SK-N-SH treated with all-trans-retinoic acid at 6 μM for 48 hours (cell line): ENCODE results near the gene PPFIA1.

ENCODE experiments used
- ATAC-seq: fragments of 200-7000 bp; cut with Tn5 transposase; 3 replicates; pipeline ENCODE4 v1.9.1; 2020; ENCODE audit warnings: mild to moderate bottlenecking, moderate library complexity
- ARNTL ChIP-seq: fragments of 450-650 bp; formaldehyde crosslinking; IDR thresholded peaks from 2 replicates; pipeline ENCODE4 v1.5.0; 2020; ENCODE audit warnings: low read depth, mild to moderate bottlenecking, moderate library complexity, borderline replicate concordance
- BACH2 ChIP-seq: fragments of 250-450 bp; sonication (Bioruptor Pico); IDR thresholded peaks from 2 replicates; pipeline ENCODE4 v1.9.0; 2021; ENCODE audit warnings: mild to moderate bottlenecking, borderline replicate concordance
- CSDC2 ChIP-seq: fragments of 250-450 bp; sonication (Bioruptor Pico); IDR thresholded peaks from 2 replicates; pipeline ENCODE4 v1.5.0; 2020; ENCODE audit warnings: mild to moderate bottlenecking, moderate library complexity
- ESRRG ChIP-seq: fragments of 250-450 bp; sonication (Bioruptor Pico); IDR thresholded peaks from 2 replicates; pipeline ENCODE4 v1.6.1; 2021; ENCODE audit warnings: mild to moderate bottlenecking
- ISL1 ChIP-seq: fragments of 250-450 bp; sonication (Bioruptor Pico); IDR thresholded peaks from 2 replicates; pipeline ENCODE4 v2.1.2; 2022; ENCODE audit warnings: mild to moderate bottlenecking, moderate library complexity
- PATZ1 ChIP-seq: fragments of 250-450 bp; sonication (Bioruptor Pico); IDR thresholded peaks from 2 replicates; pipeline ENCODE4 v1.8.0; 2020; ENCODE audit warnings: mild to moderate bottlenecking, moderate library complexity, borderline replicate concordance
- PPARA ChIP-seq: fragments of 250-450 bp; sonication (Bioruptor Pico); IDR thresholded peaks from 2 replicates; pipeline ENCODE4 v1.5.0; 2020; ENCODE audit warnings: mild to moderate bottlenecking, borderline replicate concordance
- RARB ChIP-seq: fragments of 250-450 bp; sonication (Bioruptor Pico); IDR thresholded peaks from 2 replicates; pipeline ENCODE4 v1.8.0; 2021; ENCODE audit warnings: mild to moderate bottlenecking, moderate library complexity
- SNAI2 ChIP-seq: fragments of 250-450 bp; sonication (Bioruptor Pico); IDR thresholded peaks from 2 replicates; pipeline ENCODE4 v1.5.0; 2020; ENCODE audit warnings: mild to moderate bottlenecking, moderate library complexity
- TCF4 ChIP-seq: fragments of 250-450 bp; sonication (Bioruptor Pico); IDR thresholded peaks from 2 replicates; pipeline ENCODE4 v1.8.0; 2021; ENCODE audit warnings: mild to moderate bottlenecking, moderate library complexity, borderline replicate concordance
- TOX ChIP-seq: fragments of 250-450 bp; sonication (Bioruptor Pico); IDR thresholded peaks from 2 replicates; pipeline ENCODE4 v1.8.0; 2021; ENCODE audit warnings: mild to moderate bottlenecking, moderate library complexity, borderline replicate concordance
- ZC3H10 ChIP-seq: fragments of 250-450 bp; sonication (Bioruptor Pico); IDR thresholded peaks from 2 replicates; pipeline ENCODE4 v1.5.1; 2021; ENCODE audit warnings: mild to moderate bottlenecking, moderate library complexity
- ZFP30 ChIP-seq: fragments of 450-650 bp; formaldehyde crosslinking; IDR thresholded peaks from 2 replicates; pipeline ENCODE4 v1.5.0; 2022; ENCODE audit warnings: mild to moderate bottlenecking, moderate library complexity
- ZNF70 ChIP-seq: fragments of 450-650 bp; formaldehyde crosslinking; IDR thresholded peaks from 2 replicates; pipeline ENCODE4 v1.5.0; 2020; ENCODE audit warnings: mild to moderate bottlenecking, moderate library complexity
- TF ChIP-seq, protein P1 (sequence below): fragments of 250-450 bp; sonication (Bioruptor Pico); IDR thresholded peaks from 2 replicates; pipeline ENCODE4 v1.5.1; 2020; ENCODE audit warnings: low read depth, mild to moderate bottlenecking, moderate library complexity
- TF ChIP-seq, protein P2 (sequence below): fragments of 250-450 bp; sonication (Bioruptor Pico); IDR thresholded peaks from 2 replicates; pipeline ENCODE4 v1.8.0; 2021; ENCODE audit warnings: low read depth, mild to moderate bottlenecking, moderate library complexity, borderline replicate concordance
- TF ChIP-seq, protein P3 (sequence below): fragments of 250-450 bp; sonication (Bioruptor Pico); IDR thresholded peaks from 2 replicates; pipeline ENCODE4 v1.5.0; 2020; ENCODE audit warnings: mild to moderate bottlenecking, moderate library complexity

Gene PPFIA1

DNA sequence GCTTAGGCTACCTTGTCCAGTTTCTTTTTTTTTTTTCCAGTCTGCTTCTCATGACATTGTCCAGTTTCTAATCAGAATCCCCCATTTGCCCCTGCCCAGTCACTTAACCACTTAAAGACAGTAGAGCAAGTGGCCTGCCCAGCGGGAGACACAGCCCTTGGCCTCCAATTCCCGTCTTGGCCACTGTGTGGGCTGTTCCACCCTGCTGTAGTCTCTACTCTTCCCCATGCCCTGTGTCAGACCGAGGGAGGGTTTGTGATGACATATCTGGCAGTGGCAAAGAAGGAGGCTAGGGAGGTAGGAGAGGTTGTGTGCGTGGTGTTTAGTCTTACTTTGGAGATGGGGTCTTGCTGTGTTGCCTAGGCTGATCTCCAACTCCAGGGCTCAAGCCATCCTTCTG is 11.5 kb downstream of the PPFIA1 start:
- ATAC-seq = no peak
- TF ChIP-seq ESRRG (CRISPR knock-in tag) (no peak), ZNF70 (CRISPR knock-in tag) (no peak), ISL1 (CRISPR knock-in tag) (no peak), PPARA (no peak), PATZ1 (no peak), ARNTL (CRISPR knock-in tag) (no peak), BACH2 (no peak), TCF4 (CRISPR knock-in tag) (no peak)

GRCh38 chr11:70288721-70289120 is 18.2 kb downstream of the PPFIA1 start:
- TF ChIP-seq ISL1 (CRISPR knock-in tag) = no peak
- ATAC-seq = no peak

GRCh38 chr11:70289582-70289981 is 19.1 kb downstream of the PPFIA1 start:
- ATAC-seq = no peak
- TF ChIP-seq, protein P1, sequence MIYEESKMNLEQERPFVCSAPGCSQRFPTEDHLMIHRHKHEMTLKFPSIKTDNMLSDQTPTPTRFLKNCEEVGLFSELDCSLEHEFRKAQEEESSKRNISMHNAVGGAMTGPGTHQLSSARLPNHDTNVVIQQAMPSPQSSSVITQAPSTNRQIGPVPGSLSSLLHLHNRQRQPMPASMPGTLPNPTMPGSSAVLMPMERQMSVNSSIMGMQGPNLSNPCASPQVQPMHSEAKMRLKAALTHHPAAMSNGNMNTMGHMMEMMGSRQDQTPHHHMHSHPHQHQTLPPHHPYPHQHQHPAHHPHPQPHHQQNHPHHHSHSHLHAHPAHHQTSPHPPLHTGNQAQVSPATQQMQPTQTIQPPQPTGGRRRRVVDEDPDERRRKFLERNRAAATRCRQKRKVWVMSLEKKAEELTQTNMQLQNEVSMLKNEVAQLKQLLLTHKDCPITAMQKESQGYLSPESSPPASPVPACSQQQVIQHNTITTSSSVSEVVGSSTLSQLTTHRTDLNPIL (CRISPR knock-in tag) = no peak
- TF ChIP-seq CSDC2 (no peak), ARNTL (CRISPR knock-in tag) (no peak), PATZ1 (no peak), TOX (CRISPR knock-in tag) (no peak), SNAI2 (CRISPR knock-in tag) (no peak), ZFP30 (no peak)
- TF ChIP-seq, protein P2, sequence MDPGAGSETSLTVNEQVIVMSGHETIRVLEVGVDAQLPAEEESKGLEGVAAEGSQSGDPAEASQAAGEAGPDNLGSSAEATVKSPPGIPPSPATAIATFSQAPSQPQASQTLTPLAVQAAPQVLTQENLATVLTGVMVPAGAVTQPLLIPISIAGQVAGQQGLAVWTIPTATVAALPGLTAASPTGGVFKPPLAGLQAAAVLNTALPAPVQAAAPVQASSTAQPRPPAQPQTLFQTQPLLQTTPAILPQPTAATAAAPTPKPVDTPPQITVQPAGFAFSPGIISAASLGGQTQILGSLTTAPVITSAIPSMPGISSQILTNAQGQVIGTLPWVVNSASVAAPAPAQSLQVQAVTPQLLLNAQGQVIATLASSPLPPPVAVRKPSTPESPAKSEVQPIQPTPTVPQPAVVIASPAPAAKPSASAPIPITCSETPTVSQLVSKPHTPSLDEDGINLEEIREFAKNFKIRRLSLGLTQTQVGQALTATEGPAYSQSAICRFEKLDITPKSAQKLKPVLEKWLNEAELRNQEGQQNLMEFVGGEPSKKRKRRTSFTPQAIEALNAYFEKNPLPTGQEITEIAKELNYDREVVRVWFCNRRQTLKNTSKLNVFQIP (CRISPR knock-in tag) = no peak
- TF ChIP-seq, protein P3, sequence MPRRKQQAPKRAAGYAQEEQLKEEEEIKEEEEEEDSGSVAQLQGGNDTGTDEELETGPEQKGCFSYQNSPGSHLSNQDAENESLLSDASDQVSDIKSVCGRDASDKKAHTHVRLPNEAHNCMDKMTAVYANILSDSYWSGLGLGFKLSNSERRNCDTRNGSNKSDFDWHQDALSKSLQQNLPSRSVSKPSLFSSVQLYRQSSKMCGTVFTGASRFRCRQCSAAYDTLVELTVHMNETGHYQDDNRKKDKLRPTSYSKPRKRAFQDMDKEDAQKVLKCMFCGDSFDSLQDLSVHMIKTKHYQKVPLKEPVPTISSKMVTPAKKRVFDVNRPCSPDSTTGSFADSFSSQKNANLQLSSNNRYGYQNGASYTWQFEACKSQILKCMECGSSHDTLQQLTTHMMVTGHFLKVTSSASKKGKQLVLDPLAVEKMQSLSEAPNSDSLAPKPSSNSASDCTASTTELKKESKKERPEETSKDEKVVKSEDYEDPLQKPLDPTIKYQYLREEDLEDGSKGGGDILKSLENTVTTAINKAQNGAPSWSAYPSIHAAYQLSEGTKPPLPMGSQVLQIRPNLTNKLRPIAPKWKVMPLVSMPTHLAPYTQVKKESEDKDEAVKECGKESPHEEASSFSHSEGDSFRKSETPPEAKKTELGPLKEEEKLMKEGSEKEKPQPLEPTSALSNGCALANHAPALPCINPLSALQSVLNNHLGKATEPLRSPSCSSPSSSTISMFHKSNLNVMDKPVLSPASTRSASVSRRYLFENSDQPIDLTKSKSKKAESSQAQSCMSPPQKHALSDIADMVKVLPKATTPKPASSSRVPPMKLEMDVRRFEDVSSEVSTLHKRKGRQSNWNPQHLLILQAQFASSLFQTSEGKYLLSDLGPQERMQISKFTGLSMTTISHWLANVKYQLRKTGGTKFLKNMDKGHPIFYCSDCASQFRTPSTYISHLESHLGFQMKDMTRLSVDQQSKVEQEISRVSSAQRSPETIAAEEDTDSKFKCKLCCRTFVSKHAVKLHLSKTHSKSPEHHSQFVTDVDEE = no peak

DNA sequence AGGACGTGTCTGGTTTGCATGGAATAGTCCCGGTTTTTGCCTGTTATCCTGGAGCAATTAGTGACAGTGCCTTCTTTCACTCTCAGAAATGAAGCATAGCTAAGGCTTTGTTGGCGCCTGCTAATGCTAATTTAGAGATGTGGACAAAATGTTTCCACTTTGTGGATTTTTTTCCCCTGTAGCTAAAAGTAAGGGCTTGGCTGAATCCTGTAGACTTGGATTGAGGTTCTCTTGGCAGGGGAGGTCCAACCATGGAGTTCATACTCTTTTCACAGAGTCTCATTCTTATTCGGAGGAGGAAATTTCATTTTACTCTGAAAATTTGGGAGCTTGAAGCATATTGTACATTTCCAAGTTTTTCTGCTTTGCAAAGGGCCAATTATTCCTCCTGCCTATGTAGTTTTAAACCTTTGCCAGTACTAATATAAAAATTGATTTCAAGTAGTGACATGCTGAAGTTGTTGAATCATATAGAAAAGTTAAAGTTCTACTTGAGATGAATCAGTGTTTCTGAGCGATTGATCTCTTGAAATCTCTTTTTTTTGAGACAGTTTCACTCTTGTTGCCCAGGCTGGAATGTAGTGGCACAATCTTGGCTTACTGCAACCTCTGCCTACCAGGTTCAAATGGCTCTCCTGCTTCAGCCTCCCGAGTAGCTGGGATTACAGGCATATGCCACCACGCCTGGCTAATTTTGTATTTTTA is 20.0 kb downstream of the PPFIA1 start:
- TF ChIP-seq, protein P3 = no peak
- no peak for TF ChIP-seq CSDC2
- TF ChIP-seq RARB (CRISPR knock-in tag) = no peak
- TF ChIP-seq ZC3H10 (CRISPR knock-in tag) = no peak
- TF ChIP-seq ISL1 (CRISPR knock-in tag) = no peak
- ATAC-seq = no peak
